ENCODE measurements around the gene SERPING1.

SERPING1 gene

GRCh38 chr11:57632116-57632515 lies 34.6 kb downstream of the SERPING1 start:
- no peak for DNase-seq (ENCODE audit: low read depth in 1 of 2, low spot score in 1 of 2)
- TF ChIP-seq SPI1 (IDR thresholded peaks at IDR 0.05; ENCODE audit: borderline replicate concordance, low read depth) = no peak
- no peak for TF ChIP-seq POLR2AphosphoS5 (IDR thresholded peaks at IDR 0.05; ENCODE audit: low read depth)
- H3K4me3 ChIP-seq (replicated peaks; ENCODE audit: insufficient read depth, low read length) = no peak overlapping the region
- H3K27me3 ChIP-seq (ENCODE audit: insufficient read depth, poor library complexity, severe bottlenecking) = no peaks in the 10 kb centered on the region
- H3K27ac ChIP-seq (replicated peaks) = no peak overlapping the region

- no peak for DNase-seq (ENCODE audit: low read depth in 1 of 2, low spot score in 1 of 2)
- no peak for TF ChIP-seq SPI1 (IDR thresholded peaks at IDR 0.05; ENCODE audit: borderline replicate concordance, low read depth)
- TF ChIP-seq REST (IDR thresholded peaks at IDR 0.05; ENCODE audit: insufficient replicate concordance, low read depth) = no peak
- TF ChIP-seq CTCF (IDR thresholded peaks at IDR 0.05; ENCODE audit: insufficient read depth, low read length) = no peak
- TF ChIP-seq GABPA (IDR thresholded peaks at IDR 0.05; ENCODE audit: low read depth) = no peak
- no peak for TF ChIP-seq POLR2AphosphoS5 (IDR thresholded peaks at IDR 0.05; ENCODE audit: low read depth)
Measured at GRCh38 chr11:57633394-57634070, 36.0 kb downstream of the SERPING1 start.

GRCh38 chr11:57634311-57634710 lies 36.8 kb downstream of the SERPING1 start:
- peaks cover 3% of the 10 kb centered on the region for H3K27me3 ChIP-seq (ENCODE audit: insufficient read depth, poor library complexity, severe bottlenecking)
- no peak for DNase-seq (ENCODE audit: low read depth in 1 of 2, low spot score in 1 of 2)
- TF ChIP-seq SPI1 (IDR thresholded peaks at IDR 0.05; ENCODE audit: borderline replicate concordance, low read depth) (no peak), POLR2AphosphoS5 (IDR thresholded peaks at IDR 0.05; ENCODE audit: low read depth) (no peak), GABPA (IDR thresholded peaks at IDR 0.05; ENCODE audit: low read depth) (no peak)
- no peak overlapping the region for H3K4me3 ChIP-seq (replicated peaks; ENCODE audit: insufficient read depth, low read length)
- H3K27ac ChIP-seq (replicated peaks) = no peak overlapping the region

More at GRCh38 chr11:57633394-57634070, 36.0 kb downstream of the SERPING1 start:
- Histone ChIP-seq H3K4me3 (replicated peaks; ENCODE audit: insufficient read depth, low read length) (no peak overlapping the region), H3K27me3 (ENCODE audit: insufficient read depth, poor library complexity, severe bottlenecking) (no peaks in the 10 kb centered on the region), H3K27ac (replicated peaks) (no peak overlapping the region)

- Histone ChIP-seq H3K27me3 (ENCODE audit: insufficient read depth, poor library complexity, severe bottlenecking) (peaks cover 3% of the 10 kb centered on the region), H3K4me3 (replicated peaks; ENCODE audit: insufficient read depth, low read length) (no peak overlapping the region), H3K27ac (replicated peaks) (no peak overlapping the region)
- TF ChIP-seq CTCF (IDR thresholded peaks at IDR 0.05; ENCODE audit: insufficient read depth, low read length) (no peak), POLR2AphosphoS5 (IDR thresholded peaks at IDR 0.05; ENCODE audit: low read depth) (no peak), SPI1 (IDR thresholded peaks at IDR 0.05; ENCODE audit: borderline replicate concordance, low read depth) (no peak), GABPA (IDR thresholded peaks at IDR 0.05; ENCODE audit: low read depth) (no peak), REST (IDR thresholded peaks at IDR 0.05; ENCODE audit: insufficient replicate concordance, low read depth) (no peak)
- no peak for DNase-seq (ENCODE audit: low read depth in 1 of 2, low spot score in 1 of 2)
Measured at GRCh38 chr11:57635246-57635645, 37.8 kb downstream of the SERPING1 start.

GRCh38 chr11:57637626-57638004 lies 40.1 kb downstream of the SERPING1 start:
- Histone ChIP-seq H3K4me3 (replicated peaks; ENCODE audit: insufficient read depth, low read length) (no peak overlapping the region), H3K27ac (replicated peaks) (no peak overlapping the region), H3K27me3 (ENCODE audit: insufficient read depth, poor library complexity, severe bottlenecking) (peaks cover 3% of the 10 kb centered on the region)
- TF ChIP-seq SPI1 (IDR thresholded peaks at IDR 0.05; ENCODE audit: borderline replicate concordance, low read depth) = no peak
- TF ChIP-seq CTCF (IDR thresholded peaks at IDR 0.05; ENCODE audit: insufficient read depth, low read length) = no peak
- TF ChIP-seq GABPA (IDR thresholded peaks at IDR 0.05; ENCODE audit: low read depth) = no peak
- TF ChIP-seq REST (IDR thresholded peaks at IDR 0.05; ENCODE audit: insufficient replicate concordance, low read depth) = no peak
- no peak for TF ChIP-seq POLR2AphosphoS5 (IDR thresholded peaks at IDR 0.05; ENCODE audit: low read depth)
- no peak for DNase-seq (ENCODE audit: low read depth in 1 of 2, low spot score in 1 of 2)

Measured in HL-60 (cell line).